Loucy (cell line): ENCODE measurements around the gene TIAM2.

Experiments used
- EZH2phosphoT487 ChIP-seq: fragments of 200-600 bp; IDR thresholded peaks from 2 replicates; pipeline ENCODE4 v1.6.1; 2018; ENCODE audit warnings: antibody characterized with exemption, mild to moderate bottlenecking, moderate library complexity, borderline replicate concordance
- TF ChIP-seq, protein P1 (sequence below): fragments of 200-600 bp; sonication (generic); conservative IDR thresholded peaks from 2 replicates; pipeline ENCODE4 v1.5.1; 2014; ENCODE audit warnings: mild to moderate bottlenecking, antibody characterized with exemption, low read length

DNA sequence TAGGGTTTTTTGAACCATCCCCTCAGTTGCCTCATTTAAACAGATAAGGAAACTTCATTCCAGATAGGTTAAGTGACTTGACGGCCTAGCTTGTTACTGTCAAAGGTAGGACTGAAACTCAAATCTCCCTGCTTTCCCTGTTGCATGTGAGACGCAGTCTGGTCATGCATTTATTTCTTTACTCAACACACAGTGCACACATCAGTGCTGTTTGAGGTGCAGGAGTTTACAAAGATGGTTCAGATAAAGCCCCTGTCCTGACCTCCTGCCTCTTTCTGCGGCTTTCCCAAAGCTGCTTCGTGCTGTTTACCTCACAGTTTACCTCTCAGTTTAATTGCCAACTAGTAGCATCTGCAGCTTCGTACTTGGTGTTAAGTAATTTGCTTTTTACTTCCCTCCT, 26.6 kb downstream of the TIAM2 start:
- TF ChIP-seq, protein P1, sequence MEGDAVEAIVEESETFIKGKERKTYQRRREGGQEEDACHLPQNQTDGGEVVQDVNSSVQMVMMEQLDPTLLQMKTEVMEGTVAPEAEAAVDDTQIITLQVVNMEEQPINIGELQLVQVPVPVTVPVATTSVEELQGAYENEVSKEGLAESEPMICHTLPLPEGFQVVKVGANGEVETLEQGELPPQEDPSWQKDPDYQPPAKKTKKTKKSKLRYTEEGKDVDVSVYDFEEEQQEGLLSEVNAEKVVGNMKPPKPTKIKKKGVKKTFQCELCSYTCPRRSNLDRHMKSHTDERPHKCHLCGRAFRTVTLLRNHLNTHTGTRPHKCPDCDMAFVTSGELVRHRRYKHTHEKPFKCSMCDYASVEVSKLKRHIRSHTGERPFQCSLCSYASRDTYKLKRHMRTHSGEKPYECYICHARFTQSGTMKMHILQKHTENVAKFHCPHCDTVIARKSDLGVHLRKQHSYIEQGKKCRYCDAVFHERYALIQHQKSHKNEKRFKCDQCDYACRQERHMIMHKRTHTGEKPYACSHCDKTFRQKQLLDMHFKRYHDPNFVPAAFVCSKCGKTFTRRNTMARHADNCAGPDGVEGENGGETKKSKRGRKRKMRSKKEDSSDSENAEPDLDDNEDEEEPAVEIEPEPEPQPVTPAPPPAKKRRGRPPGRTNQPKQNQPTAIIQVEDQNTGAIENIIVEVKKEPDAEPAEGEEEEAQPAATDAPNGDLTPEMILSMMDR: no peak
- TF ChIP-seq EZH2phosphoT487: no peak
